Tibial artery (tissue), 4 donors: ENCODE data around the gene MBNL2.

Experiments
- DNase-seq, 2 donors: peaks; one replicate each; pipeline ENCODE4 v3.0.0-alpha.2; 2019
- H3K27ac ChIP-seq, 2 donors: fragments of 200-600 bp; sonication (generic) in 1 of 2; 1 replicate in 1 of 2; 2 replicates in 1 of 2; pipeline ENCODE4 v1.5.1; 2018 to 2019; ENCODE audit warnings: mild to moderate bottlenecking in 1 of 2
- H3K27me3 ChIP-seq, 2 donors: fragments of 200-600 bp; sonication (generic) in 1 of 2; one replicate each; pipeline versions ENCODE4 v1.5.1 to v1.6.0; 2016 to 2019
- H3K36me3 ChIP-seq, 3 donors: fragments of 200-600 bp; sonication (generic) in 2 of 3; one replicate each; pipeline ENCODE4 v1.5.1; 2016 to 2019; ENCODE audit warnings: mild to moderate bottlenecking in 2 of 3
- H3K4me1 ChIP-seq, 4 donors: fragments of 200-600 bp; sonication (generic) in 2 of 4; 1 replicate in 3 of 4; 2 replicates in 1 of 4; pipeline ENCODE4 v1.5.1; 2016 to 2019
- H3K4me3 ChIP-seq, 2 donors: fragments of 200-600 bp; sonication (generic) in 1 of 2; 1 replicate in 1 of 2; 2 replicates in 1 of 2; pipeline ENCODE4 v1.5.1; 2018 to 2019; ENCODE audit warnings: mild to moderate bottlenecking in 2 of 2
- H3K9me3 ChIP-seq, 3 donors: fragments of 200-600 bp; sonication (generic) in 1 of 3; one replicate each; pipeline ENCODE4 v1.5.1; 2016 to 2019
- CTCF ChIP-seq, 2 experiments: fragments of 200-600 bp in 1 of 2; fragments of 450-650 bp in 1 of 2; IDR thresholded peaks; one replicate each; pipeline ENCODE4 v1.5.1; 2017 to 2019; ENCODE audit warnings: antibody characterized with exemption in 2 of 2, mild to moderate bottlenecking in 1 of 2, moderate library complexity in 1 of 2
- intact Hi-C: fragments of 100-400 bp; cut with DNase I; formaldehyde crosslinking; loops from one replicate; pipeline ENCODE4 v1.15.0; 2023; ENCODE audit warnings: low total_unique reads

The MBNL2 gene

DNA sequence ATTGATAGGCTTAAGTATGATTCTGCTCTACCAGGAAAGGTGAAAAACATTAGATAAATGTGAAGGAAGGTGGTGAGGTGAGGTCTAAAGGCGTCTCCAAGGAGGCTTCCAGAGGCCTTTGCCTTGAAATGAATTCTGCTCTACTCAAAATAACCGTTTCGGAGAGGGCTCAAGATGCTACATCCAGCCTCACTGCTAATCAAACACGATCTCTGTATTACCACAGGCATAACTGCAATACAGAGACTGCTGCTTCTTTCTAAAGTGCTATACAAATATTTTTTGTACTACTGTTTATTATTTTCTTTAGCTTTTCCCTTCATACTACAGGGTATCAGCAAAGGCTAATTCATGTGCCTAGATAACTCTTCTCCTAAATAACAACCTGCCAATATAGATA lies 16.8 kb downstream of the MBNL2 start:
- no peak overlapping the region for H3K4me3 ChIP-seq
- H3K27me3 ChIP-seq: no peaks in the 10 kb centered on the region
- no peak for DNase-seq
- peak overlapping the region; percentile 35 to 52 for H3K27ac ChIP-seq
- intact Hi-C loops: no loop called here
- TF ChIP-seq CTCF (IDR thresholded peaks at IDR 0.05): no peak
- H3K36me3 ChIP-seq: no peaks in the 10 kb centered on the region
- peaks cover 0 to 100% (median 57%) of the 10 kb centered on the region in 4 donors for H3K4me1 ChIP-seq
- H3K9me3 ChIP-seq: no peaks in the 10 kb centered on the region

- H3K4me1 ChIP-seq: peaks cover 0 to 100% (median 55%) of the 10 kb centered on the region in 4 donors
- no peaks in the 10 kb centered on the region for H3K27me3 ChIP-seq
- peak overlapping the region; percentile 43 to 52 for H3K27ac ChIP-seq
- TF ChIP-seq CTCF (IDR thresholded peaks at IDR 0.05): no peak
- no peak overlapping the region for H3K4me3 ChIP-seq
- no peaks in the 10 kb centered on the region for H3K9me3 ChIP-seq
- intact Hi-C loops: no loop called here
- H3K36me3 ChIP-seq: no peaks in the 10 kb centered on the region
- DNase-seq: no peak
Observed at GRCh38 chr13:97239306-97239705, 17.2 kb downstream of the MBNL2 start.

DNA sequence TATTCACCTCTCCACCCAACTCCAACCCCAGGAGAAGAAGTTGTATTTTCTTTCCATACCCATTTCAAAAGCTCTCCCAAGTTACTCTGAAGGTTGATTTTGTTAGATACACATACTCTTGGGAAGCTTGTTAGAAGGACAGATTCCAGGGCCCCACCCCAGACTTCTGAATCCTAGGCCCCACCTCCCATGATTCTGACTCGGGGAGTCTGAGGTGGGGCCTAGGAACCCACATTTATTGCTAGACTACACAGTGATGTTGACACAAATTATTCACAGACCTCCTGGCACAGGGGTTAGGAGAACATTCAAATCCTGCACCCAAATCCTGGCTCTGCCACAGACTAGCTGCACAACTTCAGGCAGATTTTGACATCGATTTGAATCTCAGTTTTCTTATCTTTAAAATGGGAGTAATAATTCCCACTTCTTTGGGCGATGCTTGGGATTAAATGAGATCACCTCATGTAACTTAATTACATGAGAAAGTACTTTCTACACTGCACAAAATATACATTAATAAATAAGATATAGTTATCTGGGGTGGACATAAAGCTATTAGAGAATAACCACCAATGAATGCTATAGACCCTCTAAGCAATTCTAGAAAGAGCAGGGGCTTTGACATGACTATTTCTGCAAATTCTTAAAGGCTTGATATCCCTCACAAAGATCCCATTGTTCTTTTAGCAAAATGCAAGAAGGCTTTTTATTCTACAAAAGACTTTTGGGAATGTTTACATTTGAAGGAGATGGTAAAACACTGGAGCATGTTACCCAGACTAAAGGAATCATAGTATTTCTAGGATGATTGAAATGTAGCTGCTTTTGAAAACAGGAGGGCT lies 18.0 kb downstream of the MBNL2 start:
- Histone ChIP-seq H3K27me3 (no peaks in the 10 kb centered on the region), H3K36me3 (no peaks in the 10 kb centered on the region), H3K9me3 (no peaks in the 10 kb centered on the region), H3K27ac (peak overlapping the region; percentile 43 to 52), H3K4me1 (peaks cover 0 to 100% (median 55%) of the 10 kb centered on the region in 4 donors), H3K4me3 (no peak overlapping the region)
- intact Hi-C loops: no loop called here
- DNase-seq: no peak
- no peak for TF ChIP-seq CTCF (IDR thresholded peaks at IDR 0.05)

DNA sequence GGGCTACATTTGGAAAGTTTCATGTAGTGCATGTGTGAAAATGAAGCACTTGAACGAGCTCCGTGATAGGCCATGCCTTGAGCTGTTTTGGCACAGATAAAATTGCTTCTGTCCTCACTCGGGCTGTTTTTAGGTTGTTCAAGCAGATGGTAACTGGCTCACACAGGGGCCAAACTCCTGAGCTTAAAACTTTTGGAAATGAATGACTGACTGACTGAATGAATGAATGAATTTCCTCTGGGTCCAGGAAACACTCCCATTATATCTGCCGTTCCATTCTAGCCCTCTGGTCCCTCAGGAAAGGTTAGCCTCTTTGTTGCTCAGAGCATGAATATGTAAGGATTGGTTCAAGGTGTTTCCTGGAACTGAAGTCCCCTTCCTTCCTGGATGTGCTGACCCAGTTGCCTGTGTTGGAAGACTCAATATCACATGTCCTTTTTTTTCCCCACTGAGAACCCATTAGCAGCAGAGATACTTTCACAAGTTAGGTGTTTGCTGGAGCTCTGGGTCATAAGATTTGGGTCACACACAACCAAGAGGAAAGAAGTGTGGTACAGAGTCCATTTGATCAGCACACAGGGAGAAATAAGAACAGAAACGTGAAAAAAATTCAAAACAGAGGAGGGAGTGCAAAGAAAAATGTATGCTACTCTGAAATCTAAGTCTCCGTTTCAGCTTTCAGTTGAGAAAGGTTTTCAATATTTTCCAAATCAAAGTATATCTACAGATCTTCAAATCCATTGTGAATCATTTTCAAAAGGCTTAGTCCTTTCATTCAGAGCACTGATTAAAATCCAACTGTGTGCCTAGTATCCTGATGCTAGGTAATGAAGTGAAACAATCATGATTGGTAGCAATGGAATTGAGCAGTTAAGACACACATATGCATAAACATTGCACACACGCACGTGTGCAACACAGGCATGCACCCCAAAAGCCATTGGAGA lies 18.9 kb downstream of the MBNL2 start:
- Histone ChIP-seq H3K4me3 (no peak overlapping the region), H3K9me3 (no peaks in the 10 kb centered on the region), H3K27me3 (no peaks in the 10 kb centered on the region), H3K27ac (peak overlapping the region; percentile 23 to 52), H3K36me3 (no peaks in the 10 kb centered on the region), H3K4me1 (peaks cover 0 to 100% (median 54%) of the 10 kb centered on the region in 4 donors)
- no peak for TF ChIP-seq CTCF (IDR thresholded peaks at IDR 0.05)
- intact Hi-C loops: no loop called here
- no peak for DNase-seq

- Histone ChIP-seq H3K27me3 (no peaks in the 10 kb centered on the region), H3K4me1 (peaks cover 0 to 100% (median 52%) of the 10 kb centered on the region in 4 donors), H3K27ac (peak overlapping the region; percentile 23 to 62), H3K4me3 (no peak overlapping the region), H3K9me3 (no peaks in the 10 kb centered on the region), H3K36me3 (no peaks in the 10 kb centered on the region)
- DNase-seq: no peak
- intact Hi-C loops: no loop called here
- no peak for TF ChIP-seq CTCF (IDR thresholded peaks at IDR 0.05)
Observed at GRCh38 chr13:97241761-97242160, 19.6 kb downstream of the MBNL2 start.
